Measurements from ENCODE around the gene F11.

Gene F11

GRCh38 chr4:186291256-186291890 is 25.4 kb downstream of the F11 start:
- TF ChIP-seq CEBPB (IDR thresholded peaks at IDR 0.05) (no peak), REST (IDR thresholded peaks at IDR 0.05; ENCODE audit: low read depth) (no peak), CREB1 (IDR thresholded peaks at IDR 0.05; ENCODE audit: low read depth) (no peak), TEAD4 (IDR thresholded peaks at IDR 0.05) (no peak), EP300 (IDR thresholded peaks at IDR 0.05; ENCODE audit: borderline replicate concordance) (no peak), ZBTB7A (IDR thresholded peaks at IDR 0.05; ENCODE audit: low read depth) (no peak), TCF12 (IDR thresholded peaks at IDR 0.05; ENCODE audit: low read depth) (no peak), MAX (IDR thresholded peaks at IDR 0.05) (no peak), USF1 (IDR thresholded peaks at IDR 0.05) (no peak)

GRCh38 chr4:186294160-186294559 is 28.2 kb downstream of the F11 start:
- TF ChIP-seq NFIC (IDR thresholded peaks at IDR 0.05) (no peak), TCF12 (IDR thresholded peaks at IDR 0.05; ENCODE audit: low read depth) (no peak), RAD21 (IDR thresholded peaks at IDR 0.05; ENCODE audit: low read depth) (no peak), MAX (IDR thresholded peaks at IDR 0.05) (no peak), CREB1 (IDR thresholded peaks at IDR 0.05; ENCODE audit: low read depth) (no peak), TAF1 (IDR thresholded peaks at IDR 0.05; ENCODE audit: low read depth) (no peak), TEAD4 (IDR thresholded peaks at IDR 0.05) (no peak), EP300 (IDR thresholded peaks at IDR 0.05; ENCODE audit: borderline replicate concordance) (no peak), REST (IDR thresholded peaks at IDR 0.05; ENCODE audit: low read depth) (no peak), ZBTB7A (IDR thresholded peaks at IDR 0.05; ENCODE audit: low read depth) (no peak)

GRCh38 chr4:186296481-186296880 is 30.5 kb downstream of the F11 start:
- TF ChIP-seq CEBPB (IDR thresholded peaks at IDR 0.05): no peak
- no peak for TF ChIP-seq EGR1 (IDR thresholded peaks at IDR 0.05)
- TF ChIP-seq TCF12 (IDR thresholded peaks at IDR 0.05; ENCODE audit: low read depth): no peak
- no peak for TF ChIP-seq REST (IDR thresholded peaks at IDR 0.05; ENCODE audit: low read depth)
- no peak for TF ChIP-seq ZBTB7A (IDR thresholded peaks at IDR 0.05; ENCODE audit: low read depth)

DNA sequence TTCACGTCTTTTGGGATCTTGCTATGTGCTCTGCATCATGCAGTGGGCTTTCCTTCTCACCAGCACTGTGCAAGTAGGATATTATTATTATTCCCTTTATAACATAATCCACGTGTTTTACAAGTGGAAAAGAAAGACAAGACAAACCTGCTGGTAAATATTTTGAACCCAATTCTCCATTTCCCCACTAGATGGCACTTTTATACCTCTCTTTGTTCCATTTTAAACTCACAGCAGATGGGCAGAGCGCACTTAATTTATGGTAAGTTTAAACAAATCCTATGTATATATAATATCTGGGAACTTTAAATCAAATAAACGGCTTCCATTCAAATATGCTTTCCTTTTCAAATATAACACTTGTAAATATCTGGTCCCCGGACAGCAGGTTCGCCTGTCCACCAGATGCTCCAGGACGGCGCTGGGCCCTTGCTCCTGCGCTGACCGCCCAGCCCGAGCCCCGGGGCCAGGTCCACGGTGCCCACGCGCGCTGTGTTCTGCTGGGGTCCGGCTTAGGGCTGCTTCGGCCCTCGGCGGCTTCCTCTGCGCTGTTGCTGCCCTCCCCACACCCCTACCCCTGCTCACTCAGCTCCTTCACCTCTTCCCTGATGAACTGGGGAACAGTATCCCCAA is 31.1 kb downstream of the F11 start:
- TF ChIP-seq RAD21 (IDR thresholded peaks at IDR 0.05; ENCODE audit: low read depth) (peak; percentile 86), NFIC (IDR thresholded peaks at IDR 0.05) (no peak)

DNA sequence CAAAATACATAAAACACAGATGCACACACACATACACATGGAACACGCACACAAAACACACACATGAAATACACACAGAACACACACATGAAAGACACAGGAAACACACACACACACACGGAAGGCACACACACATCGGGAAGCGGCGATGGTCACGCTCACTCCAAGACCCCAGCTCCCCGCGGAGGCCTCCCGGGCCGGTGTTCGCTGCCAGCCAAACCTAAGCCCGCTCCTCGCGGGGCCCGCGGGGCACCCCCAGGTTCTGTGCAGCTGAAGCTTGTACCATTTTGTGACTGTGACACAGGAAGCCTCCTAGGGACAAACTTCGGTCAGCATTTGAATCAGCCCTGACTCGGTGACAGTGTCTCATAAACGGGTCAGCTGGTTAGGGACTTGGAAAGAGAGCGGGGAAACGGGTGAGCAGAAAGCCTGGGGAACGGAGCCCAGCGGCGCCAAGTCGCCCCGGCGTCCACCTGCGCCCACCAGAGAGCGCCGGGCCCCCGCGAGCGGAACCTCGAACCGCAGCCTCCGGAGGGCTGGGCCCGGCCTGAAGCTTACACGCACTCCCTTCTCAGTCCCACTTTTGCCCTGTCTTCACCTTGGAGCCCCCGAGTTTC is 32.1 kb downstream of the F11 start:
- TF ChIP-seq ZBTB7A (IDR thresholded peaks at IDR 0.05; ENCODE audit: low read depth) (no peak), RAD21 (IDR thresholded peaks at IDR 0.05; ENCODE audit: low read depth) (no peak), TEAD4 (IDR thresholded peaks at IDR 0.05) (no peak), MAX (IDR thresholded peaks at IDR 0.05) (no peak), CREB1 (IDR thresholded peaks at IDR 0.05; ENCODE audit: low read depth) (no peak), REST (IDR thresholded peaks at IDR 0.05; ENCODE audit: low read depth) (no peak), NFIC (IDR thresholded peaks at IDR 0.05) (no peak), TAF1 (IDR thresholded peaks at IDR 0.05; ENCODE audit: low read depth) (no peak), FOXM1 (IDR thresholded peaks at IDR 0.05; ENCODE audit: borderline replicate concordance, low read depth) (no peak), USF1 (IDR thresholded peaks at IDR 0.05) (no peak), YY1 (IDR thresholded peaks at IDR 0.05; ENCODE audit: low read depth) (no peak), EP300 (IDR thresholded peaks at IDR 0.05; ENCODE audit: borderline replicate concordance) (no peak), TCF12 (IDR thresholded peaks at IDR 0.05; ENCODE audit: low read depth) (no peak), CEBPB (IDR thresholded peaks at IDR 0.05) (no peak), EGR1 (IDR thresholded peaks at IDR 0.05) (no peak)

Measured in Ishikawa (cell line).